ENCODE results near the gene TEAD3.
"Not testable (repeated sequence)": the region's sequence is repeated elsewhere in the genome, so short reads cannot be mapped to it uniquely, and the experiment has no call there.

Gene TEAD3

DNA sequence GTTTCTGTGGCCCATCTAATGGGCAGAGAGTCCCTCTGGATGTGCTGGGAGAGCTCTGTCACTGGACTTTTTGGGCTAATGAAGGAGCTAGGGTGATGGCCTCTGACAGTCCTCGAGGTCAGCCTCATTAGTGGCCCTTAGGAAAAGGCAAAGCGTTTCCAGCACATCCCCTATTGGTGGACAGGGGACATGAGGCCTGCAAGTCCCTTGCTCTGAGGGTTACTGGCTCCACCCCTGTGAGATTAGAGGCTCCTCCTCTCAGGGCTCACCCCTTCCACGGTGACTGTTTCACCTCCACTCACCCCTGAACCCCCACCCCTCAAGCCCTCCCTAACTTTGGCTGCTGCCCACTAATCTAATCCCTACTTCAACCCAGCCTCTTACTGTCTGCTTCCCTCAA lies 57.6 kb downstream of the TEAD3 start:
- no peak for DNase-seq
- no peak overlapping the region for H2AFZ ChIP-seq (ENCODE audit: low read length)
- H3F3A ChIP-seq (ENCODE audit: insufficient read depth, low read length), result no peaks in the 10 kb centered on the region
- H3K9me2 ChIP-seq (replicated peaks; ENCODE audit: insufficient read depth, low read length), result no peaks in the 10 kb centered on the region
- no peaks in the 10 kb centered on the region for H3K36me3 ChIP-seq (replicated peaks; ENCODE audit: insufficient read depth, low read length)
- no peaks in the 10 kb centered on the region for H3K79me2 ChIP-seq (ENCODE audit: low read length)
- H4K20me1 ChIP-seq (ENCODE audit: insufficient read depth, low read length), result no peaks in the 10 kb centered on the region
- H3K27me3 ChIP-seq (replicated peaks; ENCODE audit: insufficient read depth, low read length), result no peaks in the 10 kb centered on the region
- H3K4me2 ChIP-seq (ENCODE audit: low read depth, low read length), result no peak overlapping the region
- no peaks in the 10 kb centered on the region for H3K4me1 ChIP-seq (ENCODE audit: low read length)
- no peak for TF ChIP-seq EZH2 (optimal IDR thresholded peaks at IDR 0.05; ENCODE audit: low read depth, low read length)
- no peak for TF ChIP-seq EZH2phosphoT487 (IDR thresholded peaks at IDR 0.05; ENCODE audit: low read length)
- TF ChIP-seq, protein P1, sequence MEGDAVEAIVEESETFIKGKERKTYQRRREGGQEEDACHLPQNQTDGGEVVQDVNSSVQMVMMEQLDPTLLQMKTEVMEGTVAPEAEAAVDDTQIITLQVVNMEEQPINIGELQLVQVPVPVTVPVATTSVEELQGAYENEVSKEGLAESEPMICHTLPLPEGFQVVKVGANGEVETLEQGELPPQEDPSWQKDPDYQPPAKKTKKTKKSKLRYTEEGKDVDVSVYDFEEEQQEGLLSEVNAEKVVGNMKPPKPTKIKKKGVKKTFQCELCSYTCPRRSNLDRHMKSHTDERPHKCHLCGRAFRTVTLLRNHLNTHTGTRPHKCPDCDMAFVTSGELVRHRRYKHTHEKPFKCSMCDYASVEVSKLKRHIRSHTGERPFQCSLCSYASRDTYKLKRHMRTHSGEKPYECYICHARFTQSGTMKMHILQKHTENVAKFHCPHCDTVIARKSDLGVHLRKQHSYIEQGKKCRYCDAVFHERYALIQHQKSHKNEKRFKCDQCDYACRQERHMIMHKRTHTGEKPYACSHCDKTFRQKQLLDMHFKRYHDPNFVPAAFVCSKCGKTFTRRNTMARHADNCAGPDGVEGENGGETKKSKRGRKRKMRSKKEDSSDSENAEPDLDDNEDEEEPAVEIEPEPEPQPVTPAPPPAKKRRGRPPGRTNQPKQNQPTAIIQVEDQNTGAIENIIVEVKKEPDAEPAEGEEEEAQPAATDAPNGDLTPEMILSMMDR (IDR thresholded peaks at IDR 0.05; ENCODE audit: low read length), result no peak
- H3K9ac ChIP-seq (ENCODE audit: low read length), result no peak overlapping the region
- no peak overlapping the region for H3K27ac ChIP-seq (ENCODE audit: low read length)
- no peaks in the 10 kb centered on the region for H3K9me3 ChIP-seq (replicated peaks; ENCODE audit: insufficient read depth, low read length)
- H3K4me3 ChIP-seq (ENCODE audit: low read length), result no peak overlapping the region

DNA sequence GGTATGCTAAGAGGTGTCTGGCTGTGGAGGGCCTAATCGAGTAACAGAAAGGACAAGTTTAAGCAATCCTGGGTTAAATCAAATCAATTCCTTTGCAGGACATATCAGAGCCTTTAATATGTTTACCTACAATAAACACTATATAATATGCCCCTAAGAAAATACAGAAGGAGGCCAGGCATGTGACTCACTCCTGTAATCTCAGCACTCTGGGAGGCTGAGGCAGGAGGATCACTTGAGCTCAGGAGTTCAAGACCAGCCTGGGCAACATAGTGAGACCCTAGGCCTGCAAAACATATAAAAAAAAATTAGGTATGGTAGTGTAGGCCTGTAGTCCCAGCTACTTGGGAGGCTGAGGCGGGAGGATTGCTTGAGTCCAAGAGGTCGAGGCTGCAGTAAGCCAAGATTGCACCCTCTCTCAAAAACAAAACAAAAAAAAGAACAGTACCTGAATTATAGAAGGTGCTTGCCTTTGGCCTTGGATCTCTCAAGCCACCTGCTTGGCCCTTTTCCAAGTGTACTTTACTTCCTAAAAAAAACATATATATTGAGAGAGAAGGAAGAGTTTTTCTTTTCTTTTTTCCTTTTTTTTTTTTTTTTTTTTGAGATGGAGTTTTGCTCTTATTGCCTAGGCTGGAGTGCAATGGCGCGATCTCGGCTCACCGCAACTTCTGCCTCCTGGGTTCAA lies 58.4 kb downstream of the TEAD3 start:
- H4K20me1 ChIP-seq (ENCODE audit: insufficient read depth, low read length); H3K9ac ChIP-seq (ENCODE audit: low read length); H3K27me3 ChIP-seq (replicated peaks; ENCODE audit: insufficient read depth, low read length); H3K4me2 ChIP-seq (ENCODE audit: low read depth, low read length); H3K36me3 ChIP-seq (replicated peaks; ENCODE audit: insufficient read depth, low read length); H3K4me3 ChIP-seq (ENCODE audit: low read length); DNase-seq; H3K9me2 ChIP-seq (replicated peaks; ENCODE audit: insufficient read depth, low read length); H3K4me1 ChIP-seq (ENCODE audit: low read length); H3F3A ChIP-seq (ENCODE audit: insufficient read depth, low read length); H2AFZ ChIP-seq (ENCODE audit: low read length); H3K79me2 ChIP-seq (ENCODE audit: low read length); H3K27ac ChIP-seq (ENCODE audit: low read length); H3K9me3 ChIP-seq (replicated peaks; ENCODE audit: insufficient read depth, low read length): not testable (repeated sequence)

DNA sequence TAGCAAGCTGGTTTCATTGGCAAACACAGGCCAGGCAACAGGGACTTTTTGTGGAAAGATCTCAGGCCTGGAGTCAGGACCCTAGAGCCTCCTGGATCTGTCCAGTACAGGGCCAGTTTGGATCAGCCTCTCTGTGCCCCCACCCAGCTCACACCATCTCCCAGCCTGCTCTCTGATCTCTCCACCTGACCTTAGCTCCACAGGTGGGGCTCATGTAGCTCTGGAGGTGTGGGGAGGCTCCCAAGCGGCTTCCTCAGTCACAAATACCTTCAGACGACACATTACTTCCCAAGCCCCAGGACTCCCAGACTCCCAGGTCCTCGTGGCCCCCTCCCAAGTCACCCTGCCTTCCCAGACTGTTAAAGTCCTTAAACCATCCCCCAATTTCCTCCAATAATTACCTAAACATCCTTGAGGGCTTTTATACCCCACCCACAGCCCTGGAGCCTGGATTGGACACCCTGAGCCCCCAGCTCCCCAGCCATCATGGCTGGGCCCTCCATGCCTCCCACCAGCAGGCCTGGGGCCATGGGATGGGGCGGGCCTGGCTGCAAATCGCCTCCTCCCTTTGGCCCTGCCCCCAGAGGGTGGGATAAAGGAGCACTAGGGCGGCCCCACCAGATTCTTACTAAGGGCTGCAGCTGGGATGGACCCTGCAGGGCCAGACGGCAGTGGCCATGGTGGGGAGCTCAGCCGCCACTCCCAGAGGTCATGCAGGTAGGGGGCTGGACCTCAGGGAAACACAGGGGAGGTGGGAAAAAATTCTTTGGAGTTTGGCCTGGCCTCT lies 60.6 kb downstream of the TEAD3 start:
- H3K9me2 ChIP-seq (replicated peaks; ENCODE audit: insufficient read depth, low read length), result no peaks in the 10 kb centered on the region
- no peaks in the 10 kb centered on the region for H3K27me3 ChIP-seq (replicated peaks; ENCODE audit: insufficient read depth, low read length)
- no peaks in the 10 kb centered on the region for H3K4me1 ChIP-seq (ENCODE audit: low read length)
- no peak overlapping the region for H3K4me2 ChIP-seq (ENCODE audit: low read depth, low read length)
- H3K36me3 ChIP-seq (replicated peaks; ENCODE audit: insufficient read depth, low read length), result no peaks in the 10 kb centered on the region
- no peak overlapping the region for H3K27ac ChIP-seq (ENCODE audit: low read length)
- TF ChIP-seq EZH2 (optimal IDR thresholded peaks at IDR 0.05; ENCODE audit: low read depth, low read length), result no peak
- TF ChIP-seq, protein P1 (IDR thresholded peaks at IDR 0.05; ENCODE audit: low read length), result no peak
- no peak for TF ChIP-seq EZH2phosphoT487 (IDR thresholded peaks at IDR 0.05; ENCODE audit: low read length)
- no peaks in the 10 kb centered on the region for H3K79me2 ChIP-seq (ENCODE audit: low read length)
- H3K9me3 ChIP-seq (replicated peaks; ENCODE audit: insufficient read depth, low read length), result no peaks in the 10 kb centered on the region
- H4K20me1 ChIP-seq (ENCODE audit: insufficient read depth, low read length), result no peaks in the 10 kb centered on the region
- no peak for DNase-seq
- H3K4me3 ChIP-seq (ENCODE audit: low read length), result no peak overlapping the region
- H3K9ac ChIP-seq (ENCODE audit: low read length), result no peak overlapping the region
- H2AFZ ChIP-seq (ENCODE audit: low read length), result no peak overlapping the region
- H3F3A ChIP-seq (ENCODE audit: insufficient read depth, low read length), result no peaks in the 10 kb centered on the region

Measured in MM.1S (cell line).